Prostate gland (tissue), 2 donors: ENCODE measurements around the gene PPP4R3B.

Experiments used
- CTCF ChIP-seq, 4 experiments: fragments of 200-600 bp in 2 of 4; fragments of 450-650 bp in 2 of 4; sonication (generic) in 2 of 4; IDR thresholded peaks; 1 replicate in 3 of 4; 2 replicates in 1 of 4; pipeline ENCODE4 v1.5.1; 2016 to 2019; ENCODE audit warnings: antibody characterized with exemption in 4 of 4, mild to moderate bottlenecking in 2 of 4, moderate library complexity in 2 of 4
- POLR2A ChIP-seq: fragments of 450-650 bp; IDR thresholded peaks from one replicate; pipeline ENCODE4 v1.6.1; 2016; ENCODE audit warnings: antibody characterized with exemption, mild to moderate bottlenecking
- POLR2AphosphoS5 ChIP-seq: sonication (generic); formaldehyde crosslinking; IDR thresholded peaks from one replicate; pipeline ENCODE4 v1.6.1; 2017; ENCODE audit warnings: antibody characterized with exemption

- TF ChIP-seq CTCF (IDR thresholded peaks at IDR 0.05) (no peak), POLR2A (no peak), POLR2AphosphoS5 (no peak)
Measured at GRCh38 chr2:55607717-55608116, 9.7 kb downstream of the PPP4R3B start.
